GDM1 (cell line): ENCODE measurements around the gene ZNF277.
A peak's percentile ranks its signal among the peaks of the same experiment; 100 is the strongest.

Source experiments
- DNase-seq: peaks from one replicate; lab custom pipeline; 2025; lab: John Stamatoyannopoulos, UW

The ZNF277 gene

GRCh38 chr7:112357136-112357535, 150.6 kb downstream of the ZNF277 start:
- no peak for DNase-seq

DNA sequence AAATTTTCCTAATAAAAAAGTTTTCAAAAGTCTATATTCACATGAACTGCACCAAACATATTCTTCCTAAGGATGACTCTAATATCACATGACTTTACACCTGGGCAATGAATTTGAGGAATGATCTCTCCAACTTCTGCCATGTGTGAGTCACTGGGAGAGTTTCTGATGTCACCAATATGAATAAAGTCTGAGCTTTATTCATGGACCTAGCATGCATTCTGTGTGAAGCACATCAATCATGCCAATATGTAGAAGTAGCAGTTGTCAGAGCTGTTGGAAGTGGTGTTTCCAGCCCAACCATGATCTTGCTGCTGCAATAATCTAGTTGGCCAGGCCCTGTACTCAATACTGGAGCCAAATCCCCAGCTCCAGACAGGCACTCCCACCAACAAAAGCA, 152.0 kb downstream of the ZNF277 start:
- no peak for DNase-seq

DNA sequence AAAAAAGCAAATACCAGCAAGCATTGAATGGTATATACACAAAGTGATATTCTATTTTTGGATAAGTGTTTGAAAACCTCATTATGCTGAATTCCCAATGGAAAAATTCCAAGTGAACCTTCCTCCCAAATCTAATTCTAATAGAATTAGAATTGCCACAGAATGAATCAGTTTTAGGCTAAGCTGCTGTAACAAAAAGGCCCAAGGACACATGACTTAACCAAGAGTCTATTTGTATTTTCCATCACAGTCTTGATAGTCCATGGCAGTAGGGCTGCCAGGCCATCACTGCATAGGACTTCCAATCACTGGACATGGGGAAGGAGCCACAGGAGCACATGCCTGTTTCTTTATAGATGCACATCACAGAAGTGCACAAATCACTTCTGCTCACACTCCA, 152.6 kb downstream of the ZNF277 start:
- DNase-seq = no peak

DNA sequence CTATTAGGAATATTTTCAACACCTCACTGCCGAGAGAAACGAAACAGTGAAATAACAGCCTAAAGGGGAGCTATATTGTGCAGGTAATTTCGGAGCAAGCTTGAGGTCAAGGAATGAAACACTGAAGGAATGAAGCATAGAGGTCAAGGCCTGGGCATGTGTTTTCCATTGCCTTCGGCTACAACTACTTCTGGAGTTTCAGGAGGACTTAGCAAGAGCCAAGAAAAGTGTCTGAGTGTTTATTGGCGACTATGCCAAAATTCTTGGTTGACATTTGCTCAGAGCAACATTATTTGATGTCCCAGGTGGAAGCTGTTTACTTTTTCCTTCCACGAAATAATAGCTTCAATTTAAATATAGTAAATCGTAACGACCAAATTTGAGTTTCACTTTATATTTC, 154.2 kb downstream of the ZNF277 start:
- no peak for DNase-seq

GRCh38 chr7:112361154-112361553, 154.7 kb downstream of the ZNF277 start:
- no peak for DNase-seq

GRCh38 chr7:112362053-112362650, 155.7 kb downstream of the ZNF277 start:
- DNase-seq = no peak

DNA sequence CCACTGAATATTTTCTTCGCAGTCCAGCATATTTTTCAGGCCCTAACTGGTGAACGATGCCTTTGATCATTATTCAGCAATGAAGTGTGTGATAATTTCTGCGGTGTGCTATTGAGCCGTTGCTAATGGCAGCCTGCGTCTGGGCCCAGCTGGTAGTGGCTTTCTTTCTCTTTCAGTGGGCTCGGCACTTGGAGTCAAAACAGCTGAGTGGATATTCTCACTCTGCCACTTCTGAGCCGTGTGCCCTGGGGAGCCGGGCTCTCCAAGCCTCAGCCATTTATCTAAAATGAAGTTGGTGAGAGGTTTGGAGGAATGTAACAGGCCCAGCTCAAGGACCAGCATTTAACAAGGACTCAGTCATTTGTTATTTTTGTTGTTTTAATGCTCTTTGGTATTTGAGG, 156.2 kb downstream of the ZNF277 start:
- DNase-seq = no peak

GRCh38 chr7:112364388-112364787, 157.9 kb downstream of the ZNF277 start:
- DNase-seq = no peak

DNA sequence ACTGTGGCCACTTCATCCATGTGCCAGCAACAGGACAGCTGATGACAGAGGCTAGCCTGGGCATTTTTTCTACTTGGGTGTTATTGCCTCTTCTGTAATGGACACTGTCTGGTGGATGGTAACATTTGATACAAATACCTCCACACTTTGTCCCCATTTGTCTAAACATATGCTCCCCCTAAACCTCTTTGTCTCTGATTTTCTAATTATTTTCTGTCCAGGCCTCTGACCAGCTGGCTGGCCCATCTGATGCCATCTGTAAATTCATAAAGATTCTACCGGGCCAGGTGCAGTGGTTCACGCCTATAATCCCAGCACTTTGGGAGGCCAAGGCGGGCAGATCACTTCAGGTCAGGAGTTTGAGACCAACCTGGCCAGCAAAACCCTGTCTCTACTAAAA, 159.1 kb downstream of the ZNF277 start:
- DNase-seq = no peak

DNA sequence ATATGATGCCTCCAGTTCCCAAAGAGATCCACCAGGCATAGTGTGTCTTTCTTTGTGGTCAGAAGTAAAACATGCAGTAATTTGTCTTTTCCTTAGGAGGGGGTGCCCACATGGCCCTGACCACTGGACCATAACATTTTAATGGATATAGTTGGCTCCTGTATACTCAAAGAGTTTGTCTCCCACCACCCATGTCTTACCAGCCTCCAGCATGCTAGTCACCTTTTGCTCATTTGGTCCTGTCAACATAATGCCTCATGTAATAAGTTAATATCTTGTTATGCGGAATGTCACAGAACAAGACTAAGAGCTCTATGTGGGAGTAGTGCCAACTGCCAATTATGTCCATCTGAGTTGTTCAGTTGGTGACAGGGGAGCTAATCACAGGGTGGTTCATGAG, 160.4 kb downstream of the ZNF277 start:
- DNase-seq = no peak

DNA sequence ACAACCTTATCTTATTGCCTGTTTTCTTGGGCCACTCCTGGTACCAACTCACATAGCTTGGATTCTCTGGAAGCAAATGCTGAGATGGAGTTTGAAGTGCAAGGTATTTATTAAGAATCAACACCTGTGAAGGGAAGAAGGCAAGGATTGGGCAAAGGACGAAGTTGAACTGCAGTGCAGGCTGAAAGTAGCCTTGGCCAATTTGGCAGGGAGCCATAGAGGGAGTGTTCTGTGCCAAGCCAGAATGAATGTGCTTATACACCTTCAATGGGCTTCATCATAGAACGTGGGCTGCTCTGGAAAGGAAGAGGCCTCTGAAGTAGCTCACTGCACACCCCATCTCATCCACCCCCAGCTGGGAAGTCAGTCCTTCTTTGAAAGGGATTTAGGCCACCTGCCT, 163.9 kb downstream of the ZNF277 start:
- DNase-seq = no peak

DNA sequence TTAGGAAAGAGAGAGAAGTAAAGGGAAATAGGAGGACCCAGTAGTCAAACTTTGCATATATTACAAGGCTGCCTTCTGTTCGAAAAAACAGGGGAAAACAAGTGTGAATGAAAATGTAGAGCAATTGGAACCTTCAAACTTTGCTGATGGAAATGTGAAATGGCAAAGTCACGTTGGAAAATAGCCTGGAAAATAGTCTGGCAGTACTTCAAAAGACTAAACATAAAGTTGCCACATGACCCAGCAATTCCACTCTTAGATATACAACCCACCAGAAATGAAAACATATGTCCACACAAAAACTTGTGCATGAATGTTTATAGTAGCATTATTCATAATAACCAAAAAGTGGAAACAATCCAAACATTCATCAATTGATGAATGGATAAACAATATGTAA, 165.2 kb downstream of the ZNF277 start:
- DNase-seq = no peak

GRCh38 chr7:112372101-112372500, 165.6 kb downstream of the ZNF277 start:
- DNase-seq = no peak

DNA sequence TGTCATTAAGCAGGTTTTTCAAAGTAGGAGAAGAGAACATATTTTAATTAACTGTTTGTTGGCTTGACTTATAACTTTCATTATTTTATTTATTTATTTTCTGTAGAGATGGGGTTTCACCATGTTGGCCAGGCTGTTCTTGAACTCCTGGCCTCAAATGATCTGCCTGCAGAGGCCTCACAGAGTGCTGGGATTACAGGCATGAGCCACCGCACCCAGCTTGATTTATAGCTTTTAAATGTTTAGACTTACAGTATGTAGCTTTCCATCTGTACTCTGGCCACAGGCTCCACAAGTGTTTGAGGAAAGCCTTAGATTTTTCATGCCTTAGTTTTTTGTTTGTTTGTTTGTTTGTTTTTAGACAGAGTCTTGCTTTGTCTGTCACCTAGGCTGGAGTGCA, 171.1 kb downstream of the ZNF277 start:
- DNase-seq = no peak

GRCh38 chr7:112381311-112382091, 175.0 kb downstream of the ZNF277 start:
- DNase-seq = no peak

GRCh38 chr7:112383671-112384417, 177.3 kb downstream of the ZNF277 start:
- DNase-seq = no peak

DNA sequence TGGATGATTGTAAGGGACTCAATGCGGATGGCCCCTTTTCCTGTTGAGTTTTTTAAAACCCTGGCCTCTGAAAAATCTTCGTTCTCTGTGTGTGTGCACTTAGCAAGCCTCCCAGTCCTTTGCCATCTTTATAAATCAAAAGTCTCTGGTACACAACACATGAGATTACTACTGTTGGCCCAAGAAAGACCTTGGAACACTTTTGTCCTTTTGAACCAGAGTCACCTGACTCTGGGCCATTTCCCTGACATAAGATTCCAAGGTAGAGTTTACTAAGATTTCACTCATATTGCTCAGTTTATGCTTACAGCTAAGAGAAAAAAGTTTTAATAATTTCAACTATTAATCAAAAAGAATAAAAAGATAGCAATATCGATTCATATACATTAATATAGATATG, 179.0 kb downstream of the ZNF277 start:
- no peak for DNase-seq

GRCh38 chr7:112386619-112387018, 180.1 kb downstream of the ZNF277 start:
- no peak for DNase-seq

DNA sequence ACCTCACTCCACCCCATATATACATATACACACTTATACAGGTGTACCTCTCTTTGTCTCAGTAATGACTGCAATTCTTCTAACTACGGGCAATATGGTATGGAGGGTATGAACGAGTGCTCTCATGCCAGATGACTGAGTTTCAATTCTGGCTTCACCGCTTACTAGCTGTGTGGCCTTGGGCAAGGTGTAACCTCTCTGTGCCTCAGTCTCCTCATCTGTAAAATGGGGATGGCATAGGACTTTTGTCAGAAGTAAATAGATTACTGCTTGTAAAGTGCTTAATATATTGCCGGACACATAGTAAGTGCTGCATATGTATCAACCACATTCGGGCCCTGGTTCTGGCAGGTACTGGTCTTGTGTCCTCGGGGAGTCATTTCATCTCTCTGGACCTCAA, 183.7 kb downstream of the ZNF277 start:
- DNase-seq = no peak

- peak; percentile 18 for DNase-seq
Measured at GRCh38 chr7:112391079-112391821, 184.8 kb downstream of the ZNF277 start.

- DNase-seq = peak; percentile 41
Measured at GRCh38 chr7:112391841-112392286, 185.4 kb downstream of the ZNF277 start.
